H9 (cell line): ENCODE measurements around the gene ASMTL. TPM values are rescaled to one million over a fixed set of nuclear protein-coding genes. Genes with fewer than 3 reads are reported as not detected.

Source experiments
- DNase-seq: peaks from one replicate; pipeline ENCODE4 v3.0.0-alpha.2; 2017
- H2AFZ ChIP-seq: one replicate; pipeline ENCODE4 v1.6.1; 2013; ENCODE audit warnings: mild to moderate bottlenecking, low read length, control low read depth, moderate library complexity
- H2AK5ac ChIP-seq: 2 replicates; pipeline ENCODE4 v1.6.1; 2013; ENCODE audit warnings: low read length, control low read depth, mixed read lengths; ENCODE audit not compliant: insufficient read length
- H2BK120ac ChIP-seq: one replicate; pipeline ENCODE4 v1.6.1; 2013; ENCODE audit warnings: low read depth, mild to moderate bottlenecking, low read length, control low read depth, inconsistent platforms; ENCODE audit not compliant: poor library complexity, severe bottlenecking
- H2BK12ac ChIP-seq: 2 replicates; pipeline ENCODE4 v1.6.1; 2013; ENCODE audit warnings: low read length, control low read depth, mixed read lengths, low read depth; ENCODE audit not compliant: insufficient read length
- H2BK15ac ChIP-seq: 2 replicates; pipeline ENCODE4 v1.6.1; 2013; ENCODE audit warnings: low read depth, low read length, control low read depth
- H2BK20ac ChIP-seq: one replicate; pipeline ENCODE4 v1.6.1; 2013; ENCODE audit warnings: low read depth, mild to moderate bottlenecking, low read length, control low read depth, inconsistent platforms; ENCODE audit not compliant: poor library complexity, severe bottlenecking
- H2BK5ac ChIP-seq: 2 replicates; pipeline ENCODE4 v1.6.1; 2013; ENCODE audit warnings: low read length, control low read depth, mixed read lengths; ENCODE audit not compliant: insufficient read length
- H3K14ac ChIP-seq: 2 replicates; pipeline ENCODE4 v1.6.1; 2013; ENCODE audit warnings: low read length, control low read depth; ENCODE audit not compliant: insufficient read depth
- H3K18ac ChIP-seq: 2 replicates; pipeline ENCODE4 v1.6.1; 2013; ENCODE audit warnings: low read depth, mild to moderate bottlenecking, mixed read lengths, low read length, control low read depth; ENCODE audit not compliant: insufficient read length
- H3K23ac ChIP-seq: 2 replicates; pipeline ENCODE4 v1.6.1; 2013; ENCODE audit warnings: low read length, control low read depth, mixed read lengths, low read depth; ENCODE audit not compliant: insufficient read length
- H3K23me2 ChIP-seq: 2 replicates; pipeline ENCODE4 v1.6.1; 2013; ENCODE audit warnings: low read depth, mild to moderate bottlenecking, mixed read lengths, low read length, control low read depth; ENCODE audit not compliant: insufficient read length, poor library complexity, severe bottlenecking
- H3K27ac ChIP-seq: 2 replicates; pipeline ENCODE4 v1.5.1; 2013; ENCODE audit warnings: low read length, control low read depth, mixed read lengths, low read depth; ENCODE audit not compliant: insufficient read length
- H3K27me3 ChIP-seq: 2 replicates; pipeline ENCODE4 v1.6.1; 2013; ENCODE audit warnings: low read length, control low read depth, inconsistent platforms; ENCODE audit not compliant: insufficient read depth
- H3K4ac ChIP-seq: 2 replicates; pipeline ENCODE4 v1.6.1; 2013; ENCODE audit warnings: low read depth, mild to moderate bottlenecking, control low read depth, inconsistent platforms, low read length, moderate library complexity
- H3K4me1 ChIP-seq: 2 replicates; pipeline ENCODE4 v1.6.1; 2013; ENCODE audit warnings: low read length, control low read depth, inconsistent platforms; ENCODE audit not compliant: insufficient read depth
- H3K4me2 ChIP-seq: 2 replicates; pipeline ENCODE4 v1.6.1; 2013; ENCODE audit warnings: low read length, control low read depth, mixed read lengths; ENCODE audit not compliant: insufficient read length, insufficient read depth
- H3K56ac ChIP-seq: 2 replicates; pipeline ENCODE4 v1.6.1; 2013; ENCODE audit warnings: low read depth, mild to moderate bottlenecking, mixed read lengths, low read length, control low read depth; ENCODE audit not compliant: insufficient read length
- H3K79me1 ChIP-seq: 2 replicates; pipeline ENCODE4 v1.6.1; 2013; ENCODE audit warnings: low read depth, mild to moderate bottlenecking, moderate library complexity, low read length, control low read depth, inconsistent platforms; ENCODE audit not compliant: insufficient read depth, poor library complexity, severe bottlenecking
- H3K79me2 ChIP-seq: 2 replicates; pipeline ENCODE4 v1.6.1; 2013; ENCODE audit warnings: low read length, control low read depth, inconsistent platforms; ENCODE audit not compliant: insufficient read depth
- H3K9ac ChIP-seq: 2 replicates; pipeline ENCODE4 v1.6.1; 2013; ENCODE audit warnings: low read length, control low read depth, mixed read lengths; ENCODE audit not compliant: insufficient read length; ENCODE audit errors: extremely low read depth
- H3K9me3 ChIP-seq: one replicate; pipeline ENCODE4 v1.6.1; 2013; ENCODE audit warnings: low read depth, low read length, inconsistent platforms; ENCODE audit not compliant: control insufficient read depth
- H3T11ph ChIP-seq: one replicate; pipeline ENCODE4 v1.6.1; 2013; ENCODE audit warnings: mild to moderate bottlenecking, low read length, control low read depth, inconsistent platforms
- H4K20me1 ChIP-seq: one replicate; pipeline ENCODE4 v1.6.1; 2013; ENCODE audit not compliant: control insufficient read depth, insufficient read length, insufficient read depth
- H4K5ac ChIP-seq: 2 replicates; pipeline ENCODE4 v1.6.1; 2013; ENCODE audit warnings: low read depth, mild to moderate bottlenecking, mixed read lengths, low read length, control low read depth; ENCODE audit not compliant: insufficient read length
- H4K8ac ChIP-seq: replicated peaks from 2 replicates; pipeline ENCODE4 v1.6.1; 2013; ENCODE audit warnings: low read length, control low read depth, mixed read lengths, low read depth; ENCODE audit not compliant: insufficient read length
- H4K91ac ChIP-seq: 2 replicates; pipeline ENCODE4 v1.6.1; 2013; ENCODE audit warnings: low read depth, mild to moderate bottlenecking, moderate library complexity, mixed read lengths, low read length, control low read depth; ENCODE audit not compliant: insufficient read length
- H3K27ac Mint-ChIP-seq, 3 experiments: 2 replicates in 2 of 3; 3 replicates in 1 of 3; pipeline ENCODE4 v1.8.0; 2020 to 2021; ENCODE audit warnings: mixed read lengths in 3 of 3, mild to moderate bottlenecking in 1 of 3, moderate library complexity in 1 of 3
- H3K27me3 Mint-ChIP-seq: 2 replicates; pipeline ENCODE4 v1.8.0; 2021; ENCODE audit warnings: low read depth, mild to moderate bottlenecking, moderate library complexity, mixed read lengths
- H3K36me3 Mint-ChIP-seq, 3 experiments: 2 replicates in 2 of 3; 3 replicates in 1 of 3; pipeline ENCODE4 v1.8.0; 2020 to 2021; ENCODE audit warnings: low read depth in 3 of 3, mixed read lengths in 3 of 3; ENCODE audit not compliant: insufficient read depth in 1 of 3
- H3K4me1 Mint-ChIP-seq, 2 experiments: 2 replicates each; pipeline ENCODE4 v1.8.0; 2020; ENCODE audit warnings: mixed read lengths in 2 of 2
- H3K4me3 Mint-ChIP-seq, 2 experiments: 2 replicates in 1 of 2; 3 replicates in 1 of 2; pipeline ENCODE4 v1.8.0; 2020 to 2021; ENCODE audit warnings: mild to moderate bottlenecking in 2 of 2, mixed read lengths in 2 of 2, moderate library complexity in 1 of 2
- H3K9me3 Mint-ChIP-seq, 2 experiments: 2 replicates in 1 of 2; 3 replicates in 1 of 2; pipeline ENCODE4 v1.8.0; 2020; ENCODE audit warnings: mild to moderate bottlenecking in 2 of 2, mixed read lengths in 2 of 2, moderate library complexity in 1 of 2
- WGBS: extraction: QIAGEN DNeasy Blood & Tissue Kit; methylation state at CpG from one replicate; pipeline ENCODE4 v1.1.7; 2013; ENCODE audit warnings: missing lambda C conversion rate, low lambda C conversion rate, mixed read lengths; ENCODE audit not compliant: insufficient read length; ENCODE audit errors: extremely low coverage; 5-methylcytosine and 5-hydroxymethylcytosine counted together
- total RNA-seq: library from RNA; stranded (reverse); gene quantifications from 2 replicates; pipeline ENCODE4 v1.2.1, GENCODE V29; 2021
- TF ChIP-seq, protein P1 (sequence below): fragments of 200-600 bp; sonication (generic); conservative IDR thresholded peaks from 3 replicates; pipeline ENCODE4 v1.8.0; 2021; ENCODE audit warnings: antibody characterized with exemption, mild to moderate bottlenecking

The ASMTL gene
- total RNA-seq, 1 experiment from 2014 or later = 59.8 TPM

DNA sequence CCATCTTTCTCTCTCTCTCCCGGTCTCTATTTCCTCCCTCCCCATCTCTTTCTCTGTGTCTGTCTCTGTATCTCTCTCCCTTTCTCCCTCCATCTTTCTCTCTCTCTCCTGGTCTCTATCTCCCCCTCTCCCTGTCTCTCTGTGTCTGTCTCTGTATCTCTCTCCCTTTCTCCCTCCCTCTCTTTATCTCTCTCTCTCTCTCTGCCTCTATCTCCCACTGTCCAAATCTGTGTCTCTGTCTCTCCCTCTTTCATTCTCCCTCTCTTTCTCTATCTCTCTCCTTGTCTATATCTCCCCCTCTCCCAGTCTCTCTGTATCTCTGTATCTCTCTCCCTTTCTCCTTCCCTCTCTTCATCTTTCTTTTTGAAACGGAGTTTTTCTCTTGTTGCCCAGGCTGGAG is 92.5 kb downstream of the ASMTL start:
- WGBS = no CpG with 5 or more reads among the region's 2 CpGs
- Histone ChIP-seq H2BK15ac (no peak overlapping the region), H3K18ac (no peak overlapping the region), H3K23ac (no peak overlapping the region), H4K91ac (no peak overlapping the region), H3K4me1 (no peaks in the 10 kb centered on the region; the same call in 1 of the 2 replicates), H3K27me3 (no peaks in the 10 kb centered on the region), H2BK5ac (no peak overlapping the region), H3K14ac (no peak overlapping the region), H2BK20ac (no peak overlapping the region), H2AK5ac (no peak overlapping the region), H3K56ac (no peak overlapping the region), H3K27ac (no peak overlapping the region), H3K79me1 (no peaks in the 10 kb centered on the region), H3K4me2 (no peak overlapping the region), H2AFZ (no peak overlapping the region), H2BK120ac (no peak overlapping the region), H3T11ph (no peak overlapping the region), H4K20me1 (no peaks in the 10 kb centered on the region), H3K4ac (no peak overlapping the region), H2BK12ac (no peak overlapping the region), H4K5ac (no peak overlapping the region), H3K23me2 (no peaks in the 10 kb centered on the region), H3K9ac (no peak overlapping the region), H3K79me2 (no peaks in the 10 kb centered on the region), H4K8ac (no peak overlapping the region), H3K9me3 (no peaks in the 10 kb centered on the region)
- DNase-seq = no peak
- peak overlapping the region in 1 of 3 experiments; percentile 10; a peak in 1 of 7 replicates for H3K27ac Mint-ChIP-seq
- H3K27me3 Mint-ChIP-seq = peaks cover 2% of the 10 kb centered on the region; the same call in 1 of the 2 replicates
- TF ChIP-seq, protein P1, sequence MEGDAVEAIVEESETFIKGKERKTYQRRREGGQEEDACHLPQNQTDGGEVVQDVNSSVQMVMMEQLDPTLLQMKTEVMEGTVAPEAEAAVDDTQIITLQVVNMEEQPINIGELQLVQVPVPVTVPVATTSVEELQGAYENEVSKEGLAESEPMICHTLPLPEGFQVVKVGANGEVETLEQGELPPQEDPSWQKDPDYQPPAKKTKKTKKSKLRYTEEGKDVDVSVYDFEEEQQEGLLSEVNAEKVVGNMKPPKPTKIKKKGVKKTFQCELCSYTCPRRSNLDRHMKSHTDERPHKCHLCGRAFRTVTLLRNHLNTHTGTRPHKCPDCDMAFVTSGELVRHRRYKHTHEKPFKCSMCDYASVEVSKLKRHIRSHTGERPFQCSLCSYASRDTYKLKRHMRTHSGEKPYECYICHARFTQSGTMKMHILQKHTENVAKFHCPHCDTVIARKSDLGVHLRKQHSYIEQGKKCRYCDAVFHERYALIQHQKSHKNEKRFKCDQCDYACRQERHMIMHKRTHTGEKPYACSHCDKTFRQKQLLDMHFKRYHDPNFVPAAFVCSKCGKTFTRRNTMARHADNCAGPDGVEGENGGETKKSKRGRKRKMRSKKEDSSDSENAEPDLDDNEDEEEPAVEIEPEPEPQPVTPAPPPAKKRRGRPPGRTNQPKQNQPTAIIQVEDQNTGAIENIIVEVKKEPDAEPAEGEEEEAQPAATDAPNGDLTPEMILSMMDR = no peak
- peaks cover 2 to 4% of the 10 kb centered on the region in 2 experiments; a peak in 2 of 5 replicates for H3K9me3 Mint-ChIP-seq
- H3K36me3 Mint-ChIP-seq = peaks cover 18 to 40% (median 34%) of the 10 kb centered on the region in 3 experiments; a peak in 6 of 7 replicates
- H3K4me3 Mint-ChIP-seq = no peak overlapping the region
- H3K4me1 Mint-ChIP-seq = peaks cover 10 to 24% of the 10 kb centered on the region in 2 experiments
